HCT116 (cell line): ENCODE measurements around the gene ZNF335. TPM values are rescaled to one million over a fixed set of nuclear protein-coding genes. Genes with fewer than 3 reads are reported as not detected.
A peak's percentile ranks its signal among the peaks of the same experiment; 100 is the strongest.

ENCODE experiments used
- ATAC-seq: fragments of 200-7000 bp; cut with Tn5 transposase; 2 replicates; pipeline ENCODE4 v1.9.1; 2020; ENCODE audit warnings: mild to moderate bottlenecking, moderate library complexity
- BruUV-seq: library from RNA; stranded (reverse); fragments of 400-500 nt; replicated peaks from 2 replicates; lab custom pipeline; 2021; lab: Mats Ljungman, UMichigan
- CTCF ChIA-PET: fragments of 300-600 bp; sonication (Branson Sonifier 250); formaldehyde crosslinking; loops from one replicate; lab custom pipeline; 2021; ENCODE audit warnings: antibody characterized with exemption; lab: Charles Lee
- POLR2A ChIA-PET: fragments of 300-600, 350-600 bp; sonication (Branson Sonifier 250); formaldehyde crosslinking; loops from one replicate; lab custom pipeline; 2021; ENCODE audit warnings: antibody characterized with exemption; lab: Charles Lee
- RAD21 ChIA-PET, 2 experiments: fragments of 300-600 bp; sonication (Branson Sonifier 250); formaldehyde crosslinking; loops; one replicate each; lab custom pipeline; 2023; ENCODE audit warnings: low total read pairs in 2 of 2; ENCODE audit not compliant: uncharacterized antibody in 2 of 2, unreplicated experiment in 2 of 2, low non-redundant PET in 1 of 2; lab: Charles Lee
- DNase-seq: peaks from one replicate; pipeline ENCODE4 v3.0.0-alpha.2; 2010; ENCODE audit warnings: low read depth, low spot score
- H2AFZ ChIP-seq: fragments of 200-600 bp; shearing (Covaris generic), sonication (generic); 2 replicates; pipeline ENCODE4 v1.6.1; 2017; ENCODE audit warnings: low read depth, mixed run types, mixed read lengths, antibody characterized with exemption, low read length; ENCODE audit not compliant: poor library complexity, severe bottlenecking
- H3K27ac ChIP-seq: 2 replicates; pipeline ENCODE4 v1.5.1; 2012; ENCODE audit warnings: low read depth, low read length
- H3K27me3 ChIP-seq: fragments of 200-600 bp; sonication (generic); 2 replicates; pipeline ENCODE4 v1.6.1; 2016; ENCODE audit warnings: mixed run types, low read length, mixed read lengths; ENCODE audit not compliant: insufficient read depth
- H3K36me3 ChIP-seq, 2 experiments: fragments of 200-500 bp in 1 of 2; fragments of 200-600 bp in 1 of 2; sonication (Bioruptor generic) in 1 of 2; sonication (generic) in 1 of 2; 2 replicates each; pipeline versions ENCODE4 v1.5.1 to v1.6.1; 2014 to 2016; ENCODE audit warnings: low read length in 2 of 2, inconsistent platforms in 1 of 2, mixed read lengths in 1 of 2, mixed run types in 1 of 2; ENCODE audit not compliant: insufficient read depth in 2 of 2, control insufficient read depth in 1 of 2
- H3K4me1 ChIP-seq, 2 experiments: fragments of 200-600 bp in 1 of 2; sonication (generic) in 1 of 2; 2 replicates each; pipeline versions ENCODE4 v1.5.1 to v1.6.1; 2012 to 2017; ENCODE audit warnings: low read length in 2 of 2, inconsistent platforms in 1 of 2, mild to moderate bottlenecking in 1 of 2, mixed read lengths in 1 of 2, mixed run types in 1 of 2, moderate library complexity in 1 of 2; ENCODE audit not compliant: insufficient read depth in 2 of 2, control insufficient read depth in 1 of 2
- H3K4me2 ChIP-seq: fragments of 200-600 bp; sonication (generic); 2 replicates; pipeline ENCODE4 v1.6.1; 2017; ENCODE audit warnings: mixed run types, low read length, mixed read lengths
- H3K4me3 ChIP-seq, 2 experiments: fragments of 200-600 bp in 1 of 2; sonication (generic) in 1 of 2; replicated peaks in 1 of 2; 2 replicates each; pipeline ENCODE4 v1.5.1; 2011 to 2016; ENCODE audit warnings: low read length in 2 of 2, control low read depth in 1 of 2, low read depth in 1 of 2, mild to moderate bottlenecking in 1 of 2, mixed read lengths in 1 of 2, mixed run types in 1 of 2
- H3K79me2 ChIP-seq: fragments of 200-600 bp; sonication (generic); 2 replicates; pipeline ENCODE4 v1.6.1; 2017; ENCODE audit warnings: mild to moderate bottlenecking, mixed run types, low read length, moderate library complexity, mixed read lengths; ENCODE audit not compliant: insufficient read depth
- H3K9ac ChIP-seq: fragments of 200-600 bp; sonication (generic); 2 replicates; pipeline ENCODE4 v1.6.1; 2016; ENCODE audit warnings: low read length, mixed read lengths
- H3K9me2 ChIP-seq: fragments of 200-600 bp; sonication (generic), shearing (Covaris generic); 2 replicates; pipeline ENCODE4 v1.6.1; 2017; ENCODE audit warnings: mixed run types, mild to moderate bottlenecking, moderate library complexity; ENCODE audit not compliant: insufficient read depth
- H3K9me3 ChIP-seq, 2 experiments: fragments of 200-500 bp in 1 of 2; fragments of 200-600 bp in 1 of 2; sonication (Bioruptor generic) in 1 of 2; sonication (generic) in 1 of 2; 2 replicates each; pipeline ENCODE4 v1.6.1; 2014 to 2017; ENCODE audit warnings: low read length in 2 of 2, mixed read lengths in 2 of 2, inconsistent platforms in 1 of 2, low read depth in 1 of 2, mild to moderate bottlenecking in 1 of 2, mixed run types in 1 of 2, moderate library complexity in 1 of 2; ENCODE audit not compliant: control insufficient read depth in 1 of 2, insufficient read depth in 1 of 2
- H4K20me1 ChIP-seq: fragments of 200-600 bp; sonication (generic), shearing (Covaris generic); 2 replicates; pipeline ENCODE4 v1.6.1; 2017; ENCODE audit warnings: mixed run types, mild to moderate bottlenecking, moderate library complexity; ENCODE audit not compliant: insufficient read depth
- EGR1 ChIP-seq: IDR thresholded peaks from 2 replicates; pipeline ENCODE4 v1.6.1; 2012; ENCODE audit warnings: low read depth
- ELF1 ChIP-seq: IDR thresholded peaks from 2 replicates; pipeline ENCODE4 v1.6.1; 2012; ENCODE audit warnings: low read depth, borderline replicate concordance
- EZH2phosphoT487 ChIP-seq: fragments of 200-600 bp; IDR thresholded peaks from 2 replicates; pipeline ENCODE4 v1.6.1; 2018; ENCODE audit warnings: antibody characterized with exemption, borderline replicate concordance
- FOSL1 ChIP-seq: IDR thresholded peaks from 2 replicates; pipeline ENCODE4 v1.6.1; 2012; ENCODE audit warnings: low read depth
- POLR2AphosphoS5 ChIP-seq: IDR thresholded peaks from 2 replicates; pipeline ENCODE4 v1.6.1; 2011; ENCODE audit warnings: mild to moderate bottlenecking, low read depth, low read length, moderate library complexity
- RAD21 ChIP-seq: IDR thresholded peaks from 2 replicates; pipeline ENCODE4 v1.6.1; 2012; ENCODE audit warnings: low read depth, mild to moderate bottlenecking
- SRF ChIP-seq: IDR thresholded peaks from 2 replicates; pipeline ENCODE4 v1.6.1; 2012; ENCODE audit warnings: low read depth
- YY1 ChIP-seq: IDR thresholded peaks from 2 replicates; pipeline ENCODE4 v1.6.1; 2011; ENCODE audit warnings: low read length, low read depth, moderate library complexity, mild to moderate bottlenecking; ENCODE audit not compliant: insufficient replicate concordance; ENCODE audit errors: extremely low read depth
- ZFX ChIP-seq: fragments of 450-650 bp; IDR thresholded peaks from 2 replicates; pipeline ENCODE4 v1.6.1; 2017
- intact Hi-C: fragments of 100-400 bp; cut with micrococcal nuclease; formaldehyde crosslinking; loops from 2 replicates; pipeline ENCODE4 v1.10.0; 2022
- total RNA-seq: library from RNA; stranded (reverse); gene quantifications from one replicate; pipeline ENCODE4 v1.2.1, GENCODE V29; 2021; ENCODE audit not compliant: unreplicated experiment
- TF ChIP-seq, protein P1 (sequence below): IDR thresholded peaks from 2 replicates; pipeline ENCODE4 v1.6.1; 2012
- TF ChIP-seq, protein P2 (sequence below), 3 experiments: fragments of 200-600 bp in 1 of 3; sonication (generic) in 1 of 3; IDR thresholded peaks in 2 of 3; conservative IDR thresholded peaks in 1 of 3; 2 replicates each; pipeline ENCODE4 v1.5.1; 2012 to 2017; ENCODE audit warnings: low read depth in 2 of 3, low read length in 2 of 3, antibody characterized with exemption in 1 of 3, borderline replicate concordance in 1 of 3, control low read depth in 1 of 3, mild to moderate bottlenecking in 1 of 3, mixed read lengths in 1 of 3, mixed run types in 1 of 3, moderate library complexity in 1 of 3; ENCODE audit not compliant: insufficient read depth in 1 of 3
- TF ChIP-seq, protein P3 (sequence below): IDR thresholded peaks from 2 replicates; pipeline ENCODE4 v1.6.1; 2012

ZNF335 gene
- total RNA-seq, 1 experiment from 2014 or later, result 20.8 TPM

DNA sequence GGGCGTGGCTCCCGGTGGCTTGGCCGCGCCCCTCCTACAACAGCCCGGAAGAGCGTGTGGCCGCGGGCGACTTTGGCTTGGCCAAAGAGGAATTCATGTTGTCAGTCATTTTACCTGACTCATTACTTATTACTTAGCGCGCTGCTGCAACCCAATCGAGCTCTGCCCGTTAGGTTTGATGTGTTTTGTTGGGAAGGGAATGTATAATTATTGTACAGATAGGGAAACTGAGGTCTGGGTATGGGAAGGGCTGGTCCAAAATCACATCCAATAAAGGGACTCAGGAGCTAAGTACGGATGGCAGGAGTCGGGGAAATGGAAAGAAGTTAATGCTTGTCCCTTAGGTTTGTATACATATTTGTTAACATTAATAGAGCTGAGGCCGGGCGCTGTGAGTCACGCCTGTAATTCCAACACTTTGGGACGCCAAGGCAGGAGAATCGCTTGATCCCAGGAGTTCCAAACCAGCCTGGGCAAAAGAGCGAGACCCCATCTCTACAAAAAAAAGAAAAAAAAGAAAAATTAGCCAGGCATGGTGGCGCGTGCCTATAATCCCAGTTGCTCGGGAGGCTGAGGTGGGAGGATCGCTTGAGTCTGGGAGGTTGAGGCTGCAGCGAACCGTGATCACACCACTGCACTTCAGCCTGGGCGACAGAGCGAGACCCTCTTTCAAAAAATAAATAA is 639 bp upstream of the ZNF335 start:
- intact Hi-C loops, result loop anchor here (5.0 kb wide), 1 partner anchor 160 kb away; the partner anchor contains the start of gene UBE2C
- Histone ChIP-seq H4K20me1 (no peaks in the 10 kb centered on the region), H3K27me3 (no peaks in the 10 kb centered on the region), H3K9me2 (no peaks in the 10 kb centered on the region), H3K9me3 (no peaks in the 10 kb centered on the region), H3K9ac (peak overlapping the region; percentile 80), H3K4me2 (peak overlapping the region; percentile 76), H3K27ac (peak overlapping the region; percentile 100), H2AFZ (no peak overlapping the region), H3K4me1 (peaks cover 11 to 24% of the 10 kb centered on the region in 2 experiments; a peak in 3 of 4 replicates), H3K36me3 (peaks cover 4 to 19% of the 10 kb centered on the region in 2 experiments; a peak in 3 of 4 replicates), H3K4me3 (peak overlapping the region; percentile 94 to 97), H3K79me2 (peaks cover 28% of the 10 kb centered on the region)
- CTCF ChIA-PET, result interaction anchor here (4.7 kb wide), 1 partner anchor 13 kb away, joined by 46 read pairs; no protein-coding TSS in a partner anchor
- ATAC-seq (no peak), DNase-seq (no peak)
- TSS peak; percentile 78 for BruUV-seq
- RAD21 ChIA-PET, result no interaction called here
- no peak for TF ChIP-seq RAD21
- TF ChIP-seq ELF1, result peak; percentile 47; the same call in 1 of the 2 replicates
- peak; percentile 62 for TF ChIP-seq POLR2AphosphoS5
- no peak for TF ChIP-seq FOSL1
- no peak; the same call in 1 of the 2 replicates for TF ChIP-seq SRF
- TF ChIP-seq, protein P1, sequence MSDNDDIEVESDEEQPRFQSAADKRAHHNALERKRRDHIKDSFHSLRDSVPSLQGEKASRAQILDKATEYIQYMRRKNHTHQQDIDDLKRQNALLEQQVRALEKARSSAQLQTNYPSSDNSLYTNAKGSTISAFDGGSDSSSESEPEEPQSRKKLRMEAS, result no peak
- TF ChIP-seq, protein P2, sequence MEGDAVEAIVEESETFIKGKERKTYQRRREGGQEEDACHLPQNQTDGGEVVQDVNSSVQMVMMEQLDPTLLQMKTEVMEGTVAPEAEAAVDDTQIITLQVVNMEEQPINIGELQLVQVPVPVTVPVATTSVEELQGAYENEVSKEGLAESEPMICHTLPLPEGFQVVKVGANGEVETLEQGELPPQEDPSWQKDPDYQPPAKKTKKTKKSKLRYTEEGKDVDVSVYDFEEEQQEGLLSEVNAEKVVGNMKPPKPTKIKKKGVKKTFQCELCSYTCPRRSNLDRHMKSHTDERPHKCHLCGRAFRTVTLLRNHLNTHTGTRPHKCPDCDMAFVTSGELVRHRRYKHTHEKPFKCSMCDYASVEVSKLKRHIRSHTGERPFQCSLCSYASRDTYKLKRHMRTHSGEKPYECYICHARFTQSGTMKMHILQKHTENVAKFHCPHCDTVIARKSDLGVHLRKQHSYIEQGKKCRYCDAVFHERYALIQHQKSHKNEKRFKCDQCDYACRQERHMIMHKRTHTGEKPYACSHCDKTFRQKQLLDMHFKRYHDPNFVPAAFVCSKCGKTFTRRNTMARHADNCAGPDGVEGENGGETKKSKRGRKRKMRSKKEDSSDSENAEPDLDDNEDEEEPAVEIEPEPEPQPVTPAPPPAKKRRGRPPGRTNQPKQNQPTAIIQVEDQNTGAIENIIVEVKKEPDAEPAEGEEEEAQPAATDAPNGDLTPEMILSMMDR (IDR thresholded peaks at IDR 0.05 in 2 of 3, conservative IDR thresholded peaks at IDR 0.05 in 1 of 3; ENCODE audit: borderline replicate concordance in 1 of 3, insufficient read depth in 1 of 3, low read depth in 2 of 3, low read length in 2 of 3), result no peak
- TF ChIP-seq YY1, result no peak
- TF ChIP-seq, protein P3, sequence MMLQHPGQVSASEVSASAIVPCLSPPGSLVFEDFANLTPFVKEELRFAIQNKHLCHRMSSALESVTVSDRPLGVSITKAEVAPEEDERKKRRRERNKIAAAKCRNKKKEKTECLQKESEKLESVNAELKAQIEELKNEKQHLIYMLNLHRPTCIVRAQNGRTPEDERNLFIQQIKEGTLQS, result no peak
- TF ChIP-seq ZFX, result no peak
- TF ChIP-seq EZH2phosphoT487, result no peak
- no peak for TF ChIP-seq EGR1
- POLR2A ChIA-PET, result interaction anchor here (4.0 kb wide), 1 partner anchor 38 kb away, joined by 36 read pairs; the partner anchor contains the start of gene PCIF1
